Mesenchymal stem cell (in vitro differentiated cells and primary cell): ENCODE data around the gene MRPS27.

Source experiments
- DNase-seq: peaks from one replicate; pipeline ENCODE4 v3.0.0-alpha.2; 2013
- H2AFZ ChIP-seq: one replicate; pipeline ENCODE4 v1.6.1; 2013; ENCODE audit warnings: low read depth, mild to moderate bottlenecking, control low read depth, inconsistent platforms, low read length, moderate library complexity
- H2AK5ac ChIP-seq: 2 replicates; pipeline ENCODE4 v1.6.1; 2013; ENCODE audit warnings: low read length, moderate library complexity, mild to moderate bottlenecking, inconsistent platforms; ENCODE audit not compliant: severe bottlenecking
- H2BK120ac ChIP-seq: one replicate; pipeline ENCODE4 v1.6.1; 2013; ENCODE audit warnings: low read depth, mild to moderate bottlenecking, inconsistent platforms, low read length, moderate library complexity
- H2BK12ac ChIP-seq, 2 experiments: one replicate each; pipeline ENCODE4 v1.6.1; 2013; ENCODE audit warnings: inconsistent platforms in 2 of 2, low read length in 2 of 2, mild to moderate bottlenecking in 2 of 2, moderate library complexity in 2 of 2, control low read depth in 1 of 2
- H2BK15ac ChIP-seq: one replicate; pipeline ENCODE4 v1.6.1; 2013; ENCODE audit warnings: mild to moderate bottlenecking, low read depth, inconsistent platforms; ENCODE audit not compliant: poor library complexity, severe bottlenecking
- H2BK5ac ChIP-seq: 2 replicates; pipeline ENCODE4 v1.6.1; 2013; ENCODE audit warnings: low read depth, mild to moderate bottlenecking, low read length, control low read depth, inconsistent platforms; ENCODE audit not compliant: poor library complexity, severe bottlenecking
- H3K14ac ChIP-seq, 2 experiments: one replicate each; pipeline ENCODE4 v1.6.1; 2013; ENCODE audit warnings: inconsistent platforms in 2 of 2, low read length in 2 of 2, control low read depth in 1 of 2, mild to moderate bottlenecking in 1 of 2, moderate library complexity in 1 of 2
- H3K18ac ChIP-seq, 2 experiments: one replicate each; pipeline ENCODE4 v1.6.1; 2013; ENCODE audit warnings: inconsistent platforms in 2 of 2, low read length in 2 of 2, control low read depth in 1 of 2, low read depth in 1 of 2, mild to moderate bottlenecking in 1 of 2
- H3K23ac ChIP-seq, 2 experiments: one replicate each; pipeline ENCODE4 v1.6.1; 2013; ENCODE audit warnings: inconsistent platforms in 2 of 2, low read length in 2 of 2, mild to moderate bottlenecking in 2 of 2, moderate library complexity in 2 of 2, control low read depth in 1 of 2
- H3K27ac ChIP-seq: 2 replicates; pipeline ENCODE4 v1.5.1; 2013; ENCODE audit warnings: mild to moderate bottlenecking, moderate library complexity, low read length, control low read depth, inconsistent platforms; ENCODE audit not compliant: poor library complexity, severe bottlenecking
- H3K27me3 ChIP-seq, 2 experiments: 2 replicates each; pipeline versions ENCODE4 v1.6.1 to v1.7.0; 2013; ENCODE audit warnings: low read length in 2 of 2, mild to moderate bottlenecking in 2 of 2, moderate library complexity in 2 of 2, control low read depth in 1 of 2, inconsistent platforms in 1 of 2; ENCODE audit not compliant: control insufficient read depth in 1 of 2, insufficient read depth in 1 of 2
- H3K36me3 ChIP-seq, 2 experiments: 2 replicates each; pipeline versions ENCODE4 v1.6.1 to v1.7.0; 2013; ENCODE audit warnings: low read length in 2 of 2, control low read depth in 1 of 2, inconsistent platforms in 1 of 2, low read depth in 1 of 2, mild to moderate bottlenecking in 1 of 2; ENCODE audit not compliant: insufficient read depth in 2 of 2, control insufficient read depth in 1 of 2
- H3K4ac ChIP-seq, 2 experiments: one replicate each; pipeline ENCODE4 v1.6.1; 2013; ENCODE audit warnings: inconsistent platforms in 2 of 2, low read length in 2 of 2, mild to moderate bottlenecking in 2 of 2, moderate library complexity in 2 of 2, control low read depth in 1 of 2, low read depth in 1 of 2
- H3K4me1 ChIP-seq: 2 replicates; pipeline ENCODE4 v1.6.1; 2013; ENCODE audit warnings: low read depth, low read length, control low read depth; ENCODE audit not compliant: control insufficient read depth, insufficient read depth
- H3K4me2 ChIP-seq: 2 replicates; pipeline ENCODE4 v1.6.1; 2013; ENCODE audit warnings: low read length, mild to moderate bottlenecking, inconsistent platforms; ENCODE audit not compliant: poor library complexity, severe bottlenecking
- H3K4me3 ChIP-seq, 2 experiments: 2 replicates each; pipeline versions ENCODE4 v1.5.1 to v1.7.0; 2013; ENCODE audit warnings: low read length in 2 of 2, mild to moderate bottlenecking in 2 of 2, control low read depth in 1 of 2, low read depth in 1 of 2; ENCODE audit not compliant: insufficient read depth in 1 of 2
- H3K79me1 ChIP-seq: replicated peaks from 2 replicates; pipeline ENCODE4 v1.6.1; 2013; ENCODE audit warnings: mild to moderate bottlenecking, control low read depth, low read length, inconsistent platforms; ENCODE audit not compliant: poor library complexity, severe bottlenecking
- H3K9ac ChIP-seq: 2 replicates; pipeline ENCODE4 v1.7.0; 2013; ENCODE audit warnings: mild to moderate bottlenecking, low read length, moderate library complexity
- H3K9me3 ChIP-seq: 2 replicates; pipeline ENCODE4 v1.7.0; 2013; ENCODE audit warnings: mild to moderate bottlenecking, low read length; ENCODE audit not compliant: control insufficient read depth
- H4K8ac ChIP-seq: one replicate; pipeline ENCODE4 v1.6.1; 2013; ENCODE audit warnings: inconsistent platforms, mild to moderate bottlenecking, low read length, moderate library complexity
- H4K91ac ChIP-seq: one replicate; pipeline ENCODE4 v1.6.1; 2013; ENCODE audit warnings: mild to moderate bottlenecking, low read length, inconsistent platforms
- WGBS: methylation state at CpG from one replicate; pipeline ENCODE4 v1.1.7; 2013; ENCODE audit warnings: mixed read lengths; 5-methylcytosine and 5-hydroxymethylcytosine counted together

Gene MRPS27

DNA sequence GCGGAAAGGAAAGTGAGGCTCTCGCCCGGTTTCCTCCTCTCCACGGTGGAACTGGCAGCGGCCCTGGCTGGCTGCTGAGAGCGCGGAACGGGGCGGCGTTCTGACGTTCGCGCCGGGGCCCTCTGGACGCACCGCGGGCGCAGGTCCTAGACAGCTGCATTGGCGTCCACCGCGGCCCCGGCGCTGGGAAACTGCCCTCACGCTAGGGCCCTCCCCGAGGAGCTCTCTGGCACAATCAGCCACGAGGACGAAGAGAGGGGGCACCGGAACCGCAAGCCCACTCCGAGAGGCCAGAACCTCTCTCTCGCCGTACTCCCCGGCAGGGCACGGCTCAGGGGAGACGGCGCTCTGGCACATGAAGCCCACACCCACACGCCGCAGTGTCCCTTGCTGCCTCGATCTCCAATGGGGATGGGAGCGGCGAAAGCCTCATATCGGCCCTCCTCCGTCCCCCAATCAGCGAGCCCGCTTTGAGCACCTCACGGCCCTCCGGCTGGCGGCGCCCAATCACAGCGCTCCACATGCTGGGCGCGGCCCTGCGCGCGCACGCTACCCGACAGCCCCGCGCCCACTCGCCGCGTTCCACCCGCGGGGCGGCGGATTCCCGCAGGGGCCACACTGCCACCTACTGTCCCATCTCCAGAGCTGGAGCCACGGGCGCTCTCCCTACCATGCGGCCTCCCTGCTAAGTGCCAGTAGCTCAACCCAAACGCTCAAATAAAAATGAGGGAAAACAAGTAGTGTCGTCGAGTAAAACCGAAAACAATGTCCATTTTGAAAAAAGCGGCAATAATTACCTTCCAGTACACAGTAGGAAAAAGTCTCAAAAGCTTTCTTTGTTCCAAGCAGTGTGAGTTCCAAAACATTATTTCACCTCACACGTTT lies 11.8 kb downstream of the MRPS27 start:
- H2AFZ ChIP-seq = peak overlapping the region; percentile 73
- H3K4me2 ChIP-seq = peak overlapping the region; percentile 76
- H3K9me3 ChIP-seq = no peaks in the 10 kb centered on the region
- peaks cover 17% of the 10 kb centered on the region for H3K79me1 ChIP-seq
- peak overlapping the region; percentile 85 to 97 for H3K18ac ChIP-seq
- no peaks in the 10 kb centered on the region for H3K27me3 ChIP-seq
- peak overlapping the region; percentile 97 for H3K27ac ChIP-seq
- WGBS = 3% methylated on average over 67 of the region's 76 CpGs
- H4K91ac ChIP-seq = peak overlapping the region; percentile 12
- peak; percentile 98 for DNase-seq
- peaks cover 1% of the 10 kb centered on the region for H3K4me1 ChIP-seq
- peak overlapping the region; percentile 74 for H4K8ac ChIP-seq
- H3K23ac ChIP-seq = no peak overlapping the region
- no peak overlapping the region for H2BK15ac ChIP-seq
- H3K14ac ChIP-seq = peak overlapping the region in 1 of 2 experiments; percentile 97
- H3K4ac ChIP-seq = peak overlapping the region in 1 of 2 experiments; percentile 19
- peak overlapping the region in 1 of 2 experiments; percentile 92 for H2BK12ac ChIP-seq
- H3K36me3 ChIP-seq = peaks cover 11 to 32% of the 10 kb centered on the region in 2 experiments
- peak overlapping the region; percentile 66 for H2BK5ac ChIP-seq
- no peak overlapping the region for H2BK120ac ChIP-seq
- peak overlapping the region; percentile 93 for H2AK5ac ChIP-seq
- H3K9ac ChIP-seq = peak overlapping the region; percentile 97
- peak overlapping the region; percentile 87 to 89 for H3K4me3 ChIP-seq

DNA sequence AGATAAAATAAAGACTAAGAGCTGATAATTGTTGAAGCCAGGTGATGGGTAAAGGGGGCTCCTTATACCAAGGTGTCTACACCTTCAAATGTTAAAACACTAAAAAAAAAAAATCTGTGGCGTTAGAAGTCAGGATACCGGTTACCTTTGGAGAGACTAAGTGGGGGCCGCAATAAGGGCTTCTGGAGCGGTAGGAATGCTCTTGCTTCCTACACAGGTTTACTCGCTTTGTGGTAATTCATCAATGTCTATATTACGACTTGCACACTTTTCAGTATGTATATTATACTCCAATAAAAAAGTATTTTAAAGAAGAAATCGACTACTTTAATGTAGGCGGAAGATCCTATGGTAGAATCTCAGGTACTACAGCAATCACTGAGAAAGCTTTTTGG lies 12.5 kb downstream of the MRPS27 start:
- no peaks in the 10 kb centered on the region for H3K27me3 ChIP-seq
- peaks cover 19% of the 10 kb centered on the region for H3K79me1 ChIP-seq
- H3K27ac ChIP-seq = peak overlapping the region; percentile 97
- peak overlapping the region in 1 of 2 experiments; percentile 19 for H3K4ac ChIP-seq
- H3K9ac ChIP-seq = peak overlapping the region; percentile 97
- peak overlapping the region; percentile 87 to 89 for H3K4me3 ChIP-seq
- no peak overlapping the region for H4K91ac ChIP-seq
- H3K36me3 ChIP-seq = peaks cover 11 to 32% of the 10 kb centered on the region in 2 experiments
- H2BK15ac ChIP-seq = no peak overlapping the region
- no peak overlapping the region for H2AK5ac ChIP-seq
- H2AFZ ChIP-seq = no peak overlapping the region
- peak overlapping the region; percentile 76 for H3K4me2 ChIP-seq
- H2BK120ac ChIP-seq = peak overlapping the region; percentile 34
- H3K4me1 ChIP-seq = peaks cover 1% of the 10 kb centered on the region
- H2BK5ac ChIP-seq = no peak overlapping the region
- H3K14ac ChIP-seq = no peak overlapping the region
- H3K18ac ChIP-seq = peak overlapping the region; percentile 85 to 97
- H3K23ac ChIP-seq = no peak overlapping the region
- H3K9me3 ChIP-seq = no peaks in the 10 kb centered on the region
- DNase-seq = no peak
- no peak overlapping the region for H2BK12ac ChIP-seq
- H4K8ac ChIP-seq = no peak overlapping the region
- WGBS = 36% methylated on average over 6 of the region's 8 CpGs

DNA sequence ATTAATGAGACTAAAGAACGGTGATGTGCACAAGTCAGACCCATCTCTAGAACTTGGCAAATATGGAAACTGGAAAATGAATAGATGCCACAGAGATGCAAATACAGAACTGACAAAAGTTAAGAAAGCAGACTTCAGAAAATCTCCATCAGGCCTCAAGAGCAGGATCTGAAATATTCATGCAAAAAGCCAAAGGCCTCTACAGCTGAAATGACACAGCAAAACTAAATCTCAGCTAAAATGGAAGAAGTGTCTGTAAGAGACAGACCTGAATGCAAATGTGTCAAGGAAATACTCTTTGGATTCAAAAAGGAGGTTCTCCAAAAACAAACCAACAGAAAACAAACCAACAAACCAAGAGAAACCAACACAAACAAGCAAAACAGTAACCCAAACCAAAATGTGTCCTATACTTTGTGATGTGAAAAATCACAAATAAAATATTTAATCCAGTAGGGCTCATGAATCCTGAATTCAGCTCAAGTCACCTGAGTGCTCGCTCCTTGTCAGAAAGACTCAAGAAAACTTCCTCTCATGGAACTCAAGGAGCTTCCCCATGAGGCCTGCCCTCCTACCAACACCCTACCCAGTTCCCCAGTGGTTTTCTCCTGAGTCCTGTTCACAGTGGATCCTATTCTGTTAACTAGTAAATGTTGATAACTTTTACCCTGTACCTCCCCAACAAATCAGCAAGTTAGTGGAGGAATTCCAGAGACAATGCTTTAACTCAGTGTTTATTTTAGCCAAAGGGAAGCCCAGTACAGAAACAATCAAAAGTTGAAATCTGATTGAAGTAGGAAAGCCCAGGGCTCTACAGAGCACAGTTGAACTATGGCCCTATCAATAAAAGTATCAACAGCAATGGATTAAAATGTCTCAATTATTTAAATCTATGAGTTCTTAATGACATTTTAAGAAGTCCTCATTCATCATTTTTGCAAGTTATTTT lies 14.6 kb downstream of the MRPS27 start:
- Histone ChIP-seq H3K4me2 (no peak overlapping the region), H3K27ac (no peak overlapping the region), H3K18ac (no peak overlapping the region), H3K4me1 (peaks cover 3% of the 10 kb centered on the region), H3K27me3 (no peaks in the 10 kb centered on the region), H2AFZ (no peak overlapping the region), H2BK120ac (no peak overlapping the region), H3K9me3 (no peaks in the 10 kb centered on the region), H2BK15ac (no peak overlapping the region), H3K9ac (no peak overlapping the region), H3K4me3 (no peak overlapping the region), H3K36me3 (peaks cover 7 to 21% of the 10 kb centered on the region in 2 experiments), H4K91ac (no peak overlapping the region), H4K8ac (no peak overlapping the region), H3K14ac (no peak overlapping the region), H2AK5ac (no peak overlapping the region), H3K79me1 (peaks cover 20% of the 10 kb centered on the region), H2BK12ac (no peak overlapping the region), H3K23ac (no peak overlapping the region), H2BK5ac (no peak overlapping the region), H3K4ac (peak overlapping the region in 1 of 2 experiments; percentile 61)
- no peak for DNase-seq
- WGBS = 100% methylated on average over 2 of the region's 2 CpGs
